Measurements from ENCODE around the gene ELMO2. TPM values are rescaled to one million over a fixed set of nuclear protein-coding genes. Genes with fewer than 3 reads are reported as not detected.

ELMO2 gene
- total and polyA plus RNA-seq, 2 donors (not counting 1 experiment from before 2014, with no cell fraction given), result 22.1 to 41.7 TPM

DNA sequence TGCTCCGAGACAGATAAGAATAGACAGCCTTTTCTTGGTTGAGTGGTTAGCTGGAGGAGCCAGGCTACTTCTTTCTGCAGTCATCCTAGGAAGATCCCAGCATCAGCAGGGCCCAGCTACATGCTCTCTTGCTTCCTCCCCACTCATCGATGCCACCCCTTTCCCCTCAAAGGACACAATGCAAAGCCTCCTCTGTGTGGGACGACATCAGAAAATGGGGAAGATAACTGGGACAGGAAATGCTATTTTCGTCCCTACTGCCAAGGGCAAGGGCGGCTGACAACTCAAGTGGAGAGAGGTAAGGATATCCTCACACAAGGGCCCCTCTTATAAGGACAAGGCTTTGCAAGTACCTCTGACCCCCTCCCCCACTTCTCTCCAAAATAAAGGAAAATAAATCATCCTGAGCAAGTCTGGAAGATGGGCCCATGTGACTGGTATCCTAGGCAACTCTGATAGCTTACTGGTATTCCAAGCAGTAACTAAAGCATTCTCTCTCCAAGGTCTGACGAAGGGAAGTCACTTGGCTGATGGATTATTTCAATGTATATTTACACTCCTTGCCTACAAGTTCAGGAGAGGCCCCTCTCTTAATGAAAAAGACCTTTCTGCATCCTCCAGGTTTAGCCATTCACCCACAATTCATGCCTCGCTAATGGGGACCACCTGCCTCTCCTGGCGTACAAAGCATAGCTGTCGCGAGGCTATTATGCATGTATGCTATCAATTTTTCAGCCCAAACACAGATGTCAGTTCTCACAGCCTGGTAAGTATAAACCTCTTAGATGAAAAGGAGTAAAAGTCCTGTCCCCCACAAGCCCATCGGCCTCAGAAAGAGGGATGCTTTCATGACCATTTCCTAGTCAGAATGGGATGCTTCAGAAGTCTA is 11.3 kb downstream of the ELMO2 start:
- Histone ChIP-seq H4K20me1 (ENCODE audit: control insufficient read depth, insufficient read depth, low read length, poor library complexity, severe bottlenecking) (peaks cover 45% of the 10 kb centered on the region), H3K4me2 (replicated peaks; ENCODE audit: low read depth, low read length, poor library complexity, severe bottlenecking) (no peak overlapping the region), H3K9me3 (ENCODE audit: control extremely low read depth in 1 of 3, control insufficient read depth in 2 of 3, insufficient read depth in 1 of 3, low read length in 2 of 3) (no peaks in the 10 kb centered on the region), H3K79me2 (ENCODE audit: control insufficient read depth, insufficient read depth, low read length) (peaks cover 39% of the 10 kb centered on the region), H3K27ac (ENCODE audit: low read length in 2 of 2) (no peak overlapping the region), H2AFZ (ENCODE audit: insufficient read depth, low read depth, low read length, poor library complexity, severe bottlenecking) (no peak overlapping the region), H3K36me3 (replicated peaks in 1 of 2; ENCODE audit: control extremely low read depth in 1 of 2, control insufficient read depth in 1 of 2, extremely low read depth in 1 of 2, insufficient read depth in 2 of 2, low read length in 1 of 2) (peaks cover 10 to 61% of the 10 kb centered on the region in 2 experiments), H3K27me3 (replicated peaks in 1 of 4; ENCODE audit: control extremely low read depth in 1 of 4, control insufficient read depth in 3 of 4, insufficient read depth in 4 of 4, low read length in 3 of 4) (no peaks in the 10 kb centered on the region), H3K4me3 (ENCODE audit: control extremely low read depth in 1 of 5, extremely low read depth in 1 of 5, insufficient read depth in 1 of 5, low read depth in 2 of 5, low read length in 4 of 5) (no peak overlapping the region), H3K9ac (ENCODE audit: low read length) (no peak overlapping the region), H3K4me1 (ENCODE audit: control insufficient read depth in 2 of 2, insufficient read depth in 2 of 2, low read length in 2 of 2) (peaks cover 6 to 14% of the 10 kb centered on the region in 2 donors)
- Mint-ChIP-seq H3K4me3 (no peak overlapping the region), H3K27ac (no peak overlapping the region), H3K9me3 (ENCODE audit: insufficient read depth) (no peaks in the 10 kb centered on the region), H3K4me1 (peaks cover 20% of the 10 kb centered on the region), H3K27me3 (no peaks in the 10 kb centered on the region)
- WGBS (ENCODE audit: insufficient coverage), result 100% methylated on average over 3 of the region's 11 CpGs
- POLR2A ChIA-PET, result no interaction called here
- no peak for ATAC-seq (ENCODE audit: low read depth)
- CTCF ChIA-PET, result interaction anchor here (0.6 kb wide), 1 partner anchor 10 kb away, joined by 3 read pairs; no protein-coding TSS in a partner anchor
- intact Hi-C loops (cut with micrococcal nuclease), result no loop called here
- no peak for DNase-seq
- no peak for TF ChIP-seq EZH2 (IDR thresholded peaks at IDR 0.05; ENCODE audit: borderline replicate concordance, insufficient read depth, low read depth, low read length, poor library complexity, severe bottlenecking)
- TF ChIP-seq, protein P1, sequence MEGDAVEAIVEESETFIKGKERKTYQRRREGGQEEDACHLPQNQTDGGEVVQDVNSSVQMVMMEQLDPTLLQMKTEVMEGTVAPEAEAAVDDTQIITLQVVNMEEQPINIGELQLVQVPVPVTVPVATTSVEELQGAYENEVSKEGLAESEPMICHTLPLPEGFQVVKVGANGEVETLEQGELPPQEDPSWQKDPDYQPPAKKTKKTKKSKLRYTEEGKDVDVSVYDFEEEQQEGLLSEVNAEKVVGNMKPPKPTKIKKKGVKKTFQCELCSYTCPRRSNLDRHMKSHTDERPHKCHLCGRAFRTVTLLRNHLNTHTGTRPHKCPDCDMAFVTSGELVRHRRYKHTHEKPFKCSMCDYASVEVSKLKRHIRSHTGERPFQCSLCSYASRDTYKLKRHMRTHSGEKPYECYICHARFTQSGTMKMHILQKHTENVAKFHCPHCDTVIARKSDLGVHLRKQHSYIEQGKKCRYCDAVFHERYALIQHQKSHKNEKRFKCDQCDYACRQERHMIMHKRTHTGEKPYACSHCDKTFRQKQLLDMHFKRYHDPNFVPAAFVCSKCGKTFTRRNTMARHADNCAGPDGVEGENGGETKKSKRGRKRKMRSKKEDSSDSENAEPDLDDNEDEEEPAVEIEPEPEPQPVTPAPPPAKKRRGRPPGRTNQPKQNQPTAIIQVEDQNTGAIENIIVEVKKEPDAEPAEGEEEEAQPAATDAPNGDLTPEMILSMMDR (IDR thresholded peaks at IDR 0.05), result no peak

GRCh38 chr20:46393967-46394366 is 12.4 kb downstream of the ELMO2 start:
- H3K4me1 Mint-ChIP-seq, result peaks cover 13% of the 10 kb centered on the region

More at GRCh38 chr20:46393967-46394366, 12.4 kb downstream of the ELMO2 start:
- H3K9me3 Mint-ChIP-seq (ENCODE audit: insufficient read depth), result no peaks in the 10 kb centered on the region
- no peaks in the 10 kb centered on the region for H3K27me3 ChIP-seq (replicated peaks in 1 of 4; ENCODE audit: control extremely low read depth in 1 of 4, control insufficient read depth in 3 of 4, insufficient read depth in 4 of 4, low read length in 3 of 4)
- WGBS (ENCODE audit: insufficient coverage), result 100% methylated on average over 3 of the region's 6 CpGs
- H4K20me1 ChIP-seq (ENCODE audit: control insufficient read depth, insufficient read depth, low read length, poor library complexity, severe bottlenecking), result peaks cover 38% of the 10 kb centered on the region
- peaks cover 28% of the 10 kb centered on the region for H3K79me2 ChIP-seq (ENCODE audit: control insufficient read depth, insufficient read depth, low read length)
- H3K9ac ChIP-seq (ENCODE audit: low read length), result no peak overlapping the region
- ATAC-seq (ENCODE audit: low read depth), result no peak
- no peak overlapping the region for H3K4me3 Mint-ChIP-seq
- CTCF ChIA-PET, result no interaction called here
- POLR2A ChIA-PET, result no interaction called here
- intact Hi-C loops (cut with micrococcal nuclease), result no loop called here
- peaks cover 10 to 64% of the 10 kb centered on the region in 2 experiments for H3K36me3 ChIP-seq (replicated peaks in 1 of 2; ENCODE audit: control extremely low read depth in 1 of 2, control insufficient read depth in 1 of 2, extremely low read depth in 1 of 2, insufficient read depth in 2 of 2, low read length in 1 of 2)
- no peak overlapping the region for H3K27ac Mint-ChIP-seq
- H3K27ac ChIP-seq (ENCODE audit: low read length in 2 of 2), result no peak overlapping the region
- no peaks in the 10 kb centered on the region for H3K9me3 ChIP-seq (ENCODE audit: control extremely low read depth in 1 of 3, control insufficient read depth in 2 of 3, insufficient read depth in 1 of 3, low read length in 2 of 3)
- TF ChIP-seq, protein P1 (IDR thresholded peaks at IDR 0.05), result no peak
- no peak for TF ChIP-seq EZH2 (IDR thresholded peaks at IDR 0.05; ENCODE audit: borderline replicate concordance, insufficient read depth, low read depth, low read length, poor library complexity, severe bottlenecking)
- H3K27me3 Mint-ChIP-seq, result no peaks in the 10 kb centered on the region
- H3K4me3 ChIP-seq (ENCODE audit: control extremely low read depth in 1 of 5, extremely low read depth in 1 of 5, insufficient read depth in 1 of 5, low read depth in 2 of 5, low read length in 4 of 5), result no peak overlapping the region
- H3K4me2 ChIP-seq (replicated peaks; ENCODE audit: low read depth, low read length, poor library complexity, severe bottlenecking), result no peak overlapping the region
- DNase-seq, result no peak
- peaks cover 3 to 8% of the 10 kb centered on the region in 2 donors for H3K4me1 ChIP-seq (ENCODE audit: control insufficient read depth in 2 of 2, insufficient read depth in 2 of 2, low read length in 2 of 2)
- no peak overlapping the region for H2AFZ ChIP-seq (ENCODE audit: insufficient read depth, low read depth, low read length, poor library complexity, severe bottlenecking)
